ENCODE data around the gene DGKD.

Gene DGKD

DNA sequence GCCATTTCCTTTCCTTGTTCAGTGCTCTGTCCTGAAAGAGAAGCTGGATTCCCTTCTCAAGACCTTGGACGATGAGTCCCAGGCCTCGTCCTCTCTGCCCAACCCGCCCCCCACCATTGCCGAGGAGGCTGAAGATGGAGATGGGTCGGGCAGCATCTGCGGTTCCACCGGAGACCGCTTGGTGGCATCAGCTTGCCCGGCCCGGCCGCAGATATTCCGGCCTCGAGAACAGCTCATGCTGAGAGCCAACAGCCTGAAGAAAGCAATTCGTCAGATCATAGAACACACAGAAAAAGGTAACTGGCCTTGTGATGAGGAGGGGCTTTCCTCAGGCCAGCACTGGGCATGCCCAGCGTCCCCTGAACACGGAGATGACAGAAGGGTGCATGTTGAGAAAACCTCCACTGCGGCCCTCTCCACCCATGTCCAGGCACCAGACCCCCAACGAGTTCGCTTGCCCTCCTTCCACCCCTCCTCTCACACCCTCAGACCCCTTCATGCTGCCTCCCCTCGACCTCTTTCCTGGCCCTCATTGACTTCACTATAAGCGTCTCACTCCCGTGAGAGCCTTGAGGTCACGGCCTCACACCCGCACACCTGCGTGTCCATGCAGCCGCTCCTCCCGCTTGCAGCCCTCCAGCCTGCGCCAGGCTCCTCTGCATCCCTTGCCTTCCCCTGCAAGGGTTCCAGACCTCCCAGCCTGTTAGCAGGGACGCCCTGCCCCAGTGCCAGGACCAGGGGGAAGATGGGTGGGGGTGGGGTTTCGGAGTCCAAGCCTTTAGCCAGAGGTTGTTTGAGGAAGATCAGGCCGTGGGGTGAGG, 95.0 kb downstream of the DGKD start:
- Histone ChIP-seq H4K20me1 (ENCODE audit: insufficient read depth, low read length) (0 out of 2 replicates have a peak, but pooled peaks cover 7% of the 10 kb centered on the region), H2AFZ (ENCODE audit: low read depth, low read length) (no peak overlapping the region), H3K27ac (ENCODE audit: low read length) (no peak overlapping the region), H3K79me2 (ENCODE audit: insufficient read depth, low read length) (no peaks in the 10 kb centered on the region), H3K4me2 (ENCODE audit: insufficient read depth, low read length) (no peak overlapping the region), H3K9me3 (ENCODE audit: insufficient read depth, low read length, severe bottlenecking) (no peaks in the 10 kb centered on the region), H3K36me3 (ENCODE audit: insufficient read depth, low read length) (peaks cover 92% of the 10 kb centered on the region), H3K27me3 (ENCODE audit: insufficient read depth, low read length, poor library complexity) (no peaks in the 10 kb centered on the region), H3K4me1 (ENCODE audit: insufficient read depth, low read length) (no peaks in the 10 kb centered on the region), H3K4me3 (ENCODE audit: low read depth in 1 of 2, low read length in 2 of 2) (no peak overlapping the region), H3K9ac (ENCODE audit: low read depth, low read length) (no peak overlapping the region)
- ATAC-seq (ENCODE audit: insufficient read depth, low read depth) (no peak), DNase-seq (no peak)
- TF ChIP-seq EZH2 (IDR thresholded peaks at IDR 0.05; ENCODE audit: borderline replicate concordance, low read depth, low read length, severe bottlenecking): no peak
- TF ChIP-seq, protein P1, sequence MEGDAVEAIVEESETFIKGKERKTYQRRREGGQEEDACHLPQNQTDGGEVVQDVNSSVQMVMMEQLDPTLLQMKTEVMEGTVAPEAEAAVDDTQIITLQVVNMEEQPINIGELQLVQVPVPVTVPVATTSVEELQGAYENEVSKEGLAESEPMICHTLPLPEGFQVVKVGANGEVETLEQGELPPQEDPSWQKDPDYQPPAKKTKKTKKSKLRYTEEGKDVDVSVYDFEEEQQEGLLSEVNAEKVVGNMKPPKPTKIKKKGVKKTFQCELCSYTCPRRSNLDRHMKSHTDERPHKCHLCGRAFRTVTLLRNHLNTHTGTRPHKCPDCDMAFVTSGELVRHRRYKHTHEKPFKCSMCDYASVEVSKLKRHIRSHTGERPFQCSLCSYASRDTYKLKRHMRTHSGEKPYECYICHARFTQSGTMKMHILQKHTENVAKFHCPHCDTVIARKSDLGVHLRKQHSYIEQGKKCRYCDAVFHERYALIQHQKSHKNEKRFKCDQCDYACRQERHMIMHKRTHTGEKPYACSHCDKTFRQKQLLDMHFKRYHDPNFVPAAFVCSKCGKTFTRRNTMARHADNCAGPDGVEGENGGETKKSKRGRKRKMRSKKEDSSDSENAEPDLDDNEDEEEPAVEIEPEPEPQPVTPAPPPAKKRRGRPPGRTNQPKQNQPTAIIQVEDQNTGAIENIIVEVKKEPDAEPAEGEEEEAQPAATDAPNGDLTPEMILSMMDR (IDR thresholded peaks at IDR 0.05; ENCODE audit: borderline replicate concordance, extremely low read depth, low read length, poor library complexity, severe bottlenecking): no peak

DNA sequence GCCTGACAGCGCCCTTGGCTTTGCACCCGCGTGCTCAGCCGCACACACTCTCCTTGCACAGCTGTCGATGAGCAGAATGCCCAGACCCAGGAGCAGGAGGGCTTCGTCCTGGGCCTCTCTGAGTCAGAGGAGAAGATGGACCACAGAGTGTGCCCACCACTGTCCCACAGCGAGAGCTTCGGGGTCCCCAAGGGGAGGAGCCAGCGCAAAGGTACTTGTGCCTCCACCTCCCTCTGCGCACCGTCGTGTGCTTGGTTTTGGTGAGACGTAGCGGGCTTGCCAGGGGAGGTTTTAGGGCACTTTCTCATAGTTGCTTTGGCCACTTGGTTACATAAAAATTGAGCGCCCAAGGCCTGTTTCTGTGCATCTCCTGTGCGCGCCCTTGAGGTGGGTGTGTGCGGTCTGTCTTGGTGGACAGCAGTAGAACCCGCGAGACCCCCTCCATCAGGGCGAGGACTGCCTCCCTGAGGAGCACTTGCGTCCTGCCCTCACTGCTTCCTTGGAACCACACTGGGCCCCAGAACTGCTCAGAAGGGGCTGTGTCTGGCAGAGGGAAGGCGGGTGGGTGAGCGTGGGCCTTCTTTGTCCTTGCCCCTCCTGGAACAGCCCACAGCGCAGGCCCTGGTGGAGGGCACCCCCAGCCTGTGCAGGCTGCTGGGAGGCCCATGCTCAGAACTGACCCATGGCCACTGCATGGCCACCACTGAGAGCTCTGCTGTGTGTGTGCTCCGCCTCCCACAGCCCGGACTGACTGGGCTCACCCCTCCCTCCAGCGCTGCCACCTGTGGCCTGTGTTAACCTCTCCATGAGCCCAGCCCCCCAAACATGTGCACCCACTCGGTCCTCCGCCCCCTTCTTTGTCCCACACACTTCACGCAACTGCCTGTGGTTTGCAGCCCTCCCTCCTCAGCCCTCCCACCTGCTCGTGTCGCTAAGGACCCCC, 95.9 kb downstream of the DGKD start:
- DNase-seq (peak; percentile 33), ATAC-seq (ENCODE audit: insufficient read depth, low read depth) (peak; percentile 53)
- Histone ChIP-seq H3K4me2 (ENCODE audit: insufficient read depth, low read length) (no peak overlapping the region), H2AFZ (ENCODE audit: low read depth, low read length) (no peak overlapping the region), H4K20me1 (ENCODE audit: insufficient read depth, low read length) (0 out of 2 replicates have a peak, but pooled peaks cover 7% of the 10 kb centered on the region), H3K27me3 (ENCODE audit: insufficient read depth, low read length, poor library complexity) (no peaks in the 10 kb centered on the region), H3K4me1 (ENCODE audit: insufficient read depth, low read length) (no peaks in the 10 kb centered on the region), H3K79me2 (ENCODE audit: insufficient read depth, low read length) (no peaks in the 10 kb centered on the region), H3K4me3 (ENCODE audit: low read depth in 1 of 2, low read length in 2 of 2) (no peak overlapping the region), H3K27ac (ENCODE audit: low read length) (no peak overlapping the region), H3K9ac (ENCODE audit: low read depth, low read length) (no peak overlapping the region), H3K9me3 (ENCODE audit: insufficient read depth, low read length, severe bottlenecking) (no peaks in the 10 kb centered on the region), H3K36me3 (ENCODE audit: insufficient read depth, low read length) (peaks cover 89% of the 10 kb centered on the region)
- TF ChIP-seq, protein P1 (IDR thresholded peaks at IDR 0.05; ENCODE audit: borderline replicate concordance, extremely low read depth, low read length, poor library complexity, severe bottlenecking): no peak
- TF ChIP-seq EZH2 (IDR thresholded peaks at IDR 0.05; ENCODE audit: borderline replicate concordance, low read depth, low read length, severe bottlenecking): no peak

DNA sequence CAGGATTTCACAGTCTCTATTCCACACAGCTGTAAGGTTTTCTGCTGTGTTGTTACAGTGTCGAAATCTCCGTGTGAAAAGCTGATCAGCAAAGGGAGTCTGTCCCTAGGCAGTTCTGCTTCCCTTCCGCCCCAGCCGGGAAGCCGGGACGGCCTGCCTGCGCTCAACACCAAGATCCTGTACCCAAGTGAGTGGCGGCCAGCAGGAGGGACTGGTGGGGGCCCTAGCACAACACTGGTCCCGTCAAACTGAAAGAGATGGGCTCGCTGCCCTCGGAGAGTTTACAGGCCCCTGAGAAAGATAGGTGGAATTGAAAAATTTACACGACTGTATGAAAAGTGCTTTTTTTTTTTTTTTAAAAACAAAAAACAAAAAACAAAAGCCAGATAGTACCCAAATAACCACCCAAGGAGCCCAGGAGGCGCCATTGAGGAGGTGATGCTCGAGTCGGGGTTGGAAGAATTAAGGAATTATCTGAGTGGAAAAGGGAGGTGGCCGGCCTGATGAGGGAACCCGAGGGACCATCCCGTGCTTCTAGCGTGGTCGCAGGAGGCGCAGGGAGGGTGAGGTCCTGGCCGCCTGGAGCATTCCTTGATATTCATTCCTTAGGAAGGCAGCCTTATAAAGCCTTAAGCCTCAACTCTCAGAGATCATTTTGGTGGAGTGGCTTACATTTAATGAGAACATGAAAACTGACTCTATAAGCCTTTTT, 96.7 kb downstream of the DGKD start:
- H3K9ac ChIP-seq (ENCODE audit: low read depth, low read length): no peak overlapping the region
- TF ChIP-seq, protein P1 (IDR thresholded peaks at IDR 0.05; ENCODE audit: borderline replicate concordance, extremely low read depth, low read length, poor library complexity, severe bottlenecking): no peak
- TF ChIP-seq EZH2 (IDR thresholded peaks at IDR 0.05; ENCODE audit: borderline replicate concordance, low read depth, low read length, severe bottlenecking): no peak
- no peak for DNase-seq
- H3K36me3 ChIP-seq (ENCODE audit: insufficient read depth, low read length): peaks cover 87% of the 10 kb centered on the region
- no peaks in the 10 kb centered on the region for H3K27me3 ChIP-seq (ENCODE audit: insufficient read depth, low read length, poor library complexity)
- ATAC-seq (ENCODE audit: insufficient read depth, low read depth): no peak
- H3K4me2 ChIP-seq (ENCODE audit: insufficient read depth, low read length): no peak overlapping the region
- H3K4me1 ChIP-seq (ENCODE audit: insufficient read depth, low read length): no peaks in the 10 kb centered on the region
- H4K20me1 ChIP-seq (ENCODE audit: insufficient read depth, low read length): 0 out of 2 replicates have a peak, but pooled peaks cover 7% of the 10 kb centered on the region
- H3K27ac ChIP-seq (ENCODE audit: low read length): no peak overlapping the region
- no peak overlapping the region for H2AFZ ChIP-seq (ENCODE audit: low read depth, low read length)
- H3K79me2 ChIP-seq (ENCODE audit: insufficient read depth, low read length): no peaks in the 10 kb centered on the region
- H3K4me3 ChIP-seq (ENCODE audit: low read depth in 1 of 2, low read length in 2 of 2): no peak overlapping the region
- H3K9me3 ChIP-seq (ENCODE audit: insufficient read depth, low read length, severe bottlenecking): no peaks in the 10 kb centered on the region
